GM19455 (cell line): ENCODE measurements around the gene ERAS.

ENCODE experiments used
- ATAC-seq: cut with Tn5 transposase; IDR thresholded peaks from one replicate; pipeline ENCODE4 v1.9.1; 2021; ENCODE audit not compliant: unreplicated experiment

The ERAS gene

GRCh38 chrX:48826135-48826875, at the start of gene ERAS:
ERAS (plus strand) TSS chrX:48826513; CDS start chrX:48829124, 2,611 bp downstream.
- ATAC-seq: no peak

- no peak for ATAC-seq
These were observed 49.4 kb upstream of the ERAS start for GRCh38 chrX:48776818-48777439.

GRCh38 chrX:48779399-48779798, 46.9 kb upstream of the ERAS start:
- no peak for ATAC-seq

- no peak for ATAC-seq
These were observed 44.6 kb upstream of the ERAS start for GRCh38 chrX:48781705-48782104.

- no peak for ATAC-seq
These were observed 44.1 kb upstream of the ERAS start for GRCh38 chrX:48782216-48782615.

- no peak for ATAC-seq
These were observed 43.5 kb upstream of the ERAS start for GRCh38 chrX:48782795-48783194.

GRCh38 chrX:48784726-48785125, 41.6 kb upstream of the ERAS start:
- no peak for ATAC-seq

- ATAC-seq: no peak
These were observed 41.1 kb upstream of the ERAS start for GRCh38 chrX:48785186-48785539.

GRCh38 chrX:48785540-48786214, 40.6 kb upstream of the ERAS start:
- ATAC-seq: no peak

GRCh38 chrX:48786341-48786800, 39.9 kb upstream of the ERAS start, which contains the start of gene GATA1:
GATA1 (plus strand) TSS chrX:48786590; CDS start chrX:48791110, 4,520 bp downstream.
- ATAC-seq: no peak

GRCh38 chrX:48786825-48787504, 39.3 kb upstream of the ERAS start:
- ATAC-seq: no peak

GRCh38 chrX:48787505-48788443, 38.5 kb upstream of the ERAS start:
- ATAC-seq: no peak

GRCh38 chrX:48789366-48790220, 36.7 kb upstream of the ERAS start:
- ATAC-seq: no peak

GRCh38 chrX:48790477-48790876, 35.8 kb upstream of the ERAS start:
- no peak for ATAC-seq

GRCh38 chrX:48791063-48791820, 35.1 kb upstream of the ERAS start:
- ATAC-seq: no peak

- no peak for ATAC-seq
These were observed 34.1 kb upstream of the ERAS start for GRCh38 chrX:48792219-48792618.

- no peak for ATAC-seq
These were observed 32.4 kb upstream of the ERAS start for GRCh38 chrX:48793935-48794334.

GRCh38 chrX:48794340-48794910, 31.9 kb upstream of the ERAS start:
- ATAC-seq: no peak
